ENCODE results near the gene RPS27L. TPM values are rescaled to one million over a fixed set of nuclear protein-coding genes. Genes with fewer than 3 reads are reported as not detected.

RPS27L gene
- total and polyA plus RNA-seq, 2 experiments from 2014 or later = 85.9 to 1,011 TPM

DNA sequence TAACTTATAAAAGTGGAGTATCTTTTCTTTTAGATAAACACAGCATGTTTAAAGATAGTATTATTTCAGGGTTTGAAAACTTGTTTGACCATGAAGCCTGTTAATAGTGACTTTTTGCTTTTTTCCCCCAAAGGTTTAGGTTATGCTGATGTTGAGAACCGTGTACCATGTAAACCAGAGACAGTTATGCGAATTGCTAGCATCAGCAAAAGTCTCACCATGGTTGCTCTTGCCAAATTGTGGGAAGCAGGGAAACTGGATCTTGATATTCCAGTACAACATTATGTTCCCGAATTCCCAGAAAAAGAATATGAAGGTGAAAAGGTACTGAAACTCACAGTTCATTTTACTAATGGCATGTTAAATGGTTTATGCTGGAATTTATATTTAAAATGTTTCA lies 30.6 kb downstream of the RPS27L start:
- Histone ChIP-seq H3K36me3 (ENCODE audit: insufficient read depth) (no peaks in the 10 kb centered on the region; the same call in 1 of the 2 replicates), H3K27me3 (ENCODE audit: insufficient read depth) (no peaks in the 10 kb centered on the region), H3F3A (replicated peaks; ENCODE audit: low read depth) (no peaks in the 10 kb centered on the region), H4K20me1 (replicated peaks; ENCODE audit: insufficient read depth) (0 out of 2 replicates have a peak, but pooled peaks cover 3% of the 10 kb centered on the region), H3K4me1 (ENCODE audit: insufficient read depth) (no peaks in the 10 kb centered on the region), H3K79me2 (replicated peaks; ENCODE audit: insufficient read depth) (0 out of 2 replicates have a peak, but pooled peaks cover 4% of the 10 kb centered on the region), H3K4me3 (no peak overlapping the region), H2AFZ (no peak overlapping the region), H3K9me2 (ENCODE audit: insufficient read depth) (no peaks in the 10 kb centered on the region), H3K4me2 (no peak overlapping the region), H3K27ac (ENCODE audit: low read depth) (no peak overlapping the region)
- Mint-ChIP-seq H3K36me3 (ENCODE audit: low read depth) (no peaks in the 10 kb centered on the region; the same call in 2 of the 3 replicates), H3K9me3 (no peaks in the 10 kb centered on the region), H3K4me1 (peaks cover 5% of the 10 kb centered on the region; the same call in 2 of the 3 replicates), H3K27me3 (ENCODE audit: insufficient read depth, low read depth, poor library complexity) (no peaks in the 10 kb centered on the region), H3K27ac (no peak overlapping the region), H3K4me3 (no peak overlapping the region)
- TF ChIP-seq JUNB (IDR thresholded peaks at IDR 0.05; ENCODE audit: unreplicated experiment) (no peak), EZH2 (IDR thresholded peaks at IDR 0.05; ENCODE audit: low read depth, unreplicated experiment) (no peak), NANOG (IDR thresholded peaks at IDR 0.05; ENCODE audit: borderline replicate concordance) (no peak), EZH2phosphoT487 (IDR thresholded peaks at IDR 0.05; ENCODE audit: unreplicated experiment) (no peak), CREB1 (CRISPR knock-in tag; IDR thresholded peaks at IDR 0.05; ENCODE audit: low read depth) (no peak), STAT1 (IDR thresholded peaks at IDR 0.05; ENCODE audit: unreplicated experiment) (no peak), ZNF331 (CRISPR knock-in tag; IDR thresholded peaks at IDR 0.05; ENCODE audit: low read depth) (no peak), POLR2AphosphoS5 (IDR thresholded peaks at IDR 0.05; ENCODE audit: low read depth) (no peak), ZNF114 (CRISPR knock-in tag; IDR thresholded peaks at IDR 0.05) (no peak)
- TF ChIP-seq, protein P1, sequence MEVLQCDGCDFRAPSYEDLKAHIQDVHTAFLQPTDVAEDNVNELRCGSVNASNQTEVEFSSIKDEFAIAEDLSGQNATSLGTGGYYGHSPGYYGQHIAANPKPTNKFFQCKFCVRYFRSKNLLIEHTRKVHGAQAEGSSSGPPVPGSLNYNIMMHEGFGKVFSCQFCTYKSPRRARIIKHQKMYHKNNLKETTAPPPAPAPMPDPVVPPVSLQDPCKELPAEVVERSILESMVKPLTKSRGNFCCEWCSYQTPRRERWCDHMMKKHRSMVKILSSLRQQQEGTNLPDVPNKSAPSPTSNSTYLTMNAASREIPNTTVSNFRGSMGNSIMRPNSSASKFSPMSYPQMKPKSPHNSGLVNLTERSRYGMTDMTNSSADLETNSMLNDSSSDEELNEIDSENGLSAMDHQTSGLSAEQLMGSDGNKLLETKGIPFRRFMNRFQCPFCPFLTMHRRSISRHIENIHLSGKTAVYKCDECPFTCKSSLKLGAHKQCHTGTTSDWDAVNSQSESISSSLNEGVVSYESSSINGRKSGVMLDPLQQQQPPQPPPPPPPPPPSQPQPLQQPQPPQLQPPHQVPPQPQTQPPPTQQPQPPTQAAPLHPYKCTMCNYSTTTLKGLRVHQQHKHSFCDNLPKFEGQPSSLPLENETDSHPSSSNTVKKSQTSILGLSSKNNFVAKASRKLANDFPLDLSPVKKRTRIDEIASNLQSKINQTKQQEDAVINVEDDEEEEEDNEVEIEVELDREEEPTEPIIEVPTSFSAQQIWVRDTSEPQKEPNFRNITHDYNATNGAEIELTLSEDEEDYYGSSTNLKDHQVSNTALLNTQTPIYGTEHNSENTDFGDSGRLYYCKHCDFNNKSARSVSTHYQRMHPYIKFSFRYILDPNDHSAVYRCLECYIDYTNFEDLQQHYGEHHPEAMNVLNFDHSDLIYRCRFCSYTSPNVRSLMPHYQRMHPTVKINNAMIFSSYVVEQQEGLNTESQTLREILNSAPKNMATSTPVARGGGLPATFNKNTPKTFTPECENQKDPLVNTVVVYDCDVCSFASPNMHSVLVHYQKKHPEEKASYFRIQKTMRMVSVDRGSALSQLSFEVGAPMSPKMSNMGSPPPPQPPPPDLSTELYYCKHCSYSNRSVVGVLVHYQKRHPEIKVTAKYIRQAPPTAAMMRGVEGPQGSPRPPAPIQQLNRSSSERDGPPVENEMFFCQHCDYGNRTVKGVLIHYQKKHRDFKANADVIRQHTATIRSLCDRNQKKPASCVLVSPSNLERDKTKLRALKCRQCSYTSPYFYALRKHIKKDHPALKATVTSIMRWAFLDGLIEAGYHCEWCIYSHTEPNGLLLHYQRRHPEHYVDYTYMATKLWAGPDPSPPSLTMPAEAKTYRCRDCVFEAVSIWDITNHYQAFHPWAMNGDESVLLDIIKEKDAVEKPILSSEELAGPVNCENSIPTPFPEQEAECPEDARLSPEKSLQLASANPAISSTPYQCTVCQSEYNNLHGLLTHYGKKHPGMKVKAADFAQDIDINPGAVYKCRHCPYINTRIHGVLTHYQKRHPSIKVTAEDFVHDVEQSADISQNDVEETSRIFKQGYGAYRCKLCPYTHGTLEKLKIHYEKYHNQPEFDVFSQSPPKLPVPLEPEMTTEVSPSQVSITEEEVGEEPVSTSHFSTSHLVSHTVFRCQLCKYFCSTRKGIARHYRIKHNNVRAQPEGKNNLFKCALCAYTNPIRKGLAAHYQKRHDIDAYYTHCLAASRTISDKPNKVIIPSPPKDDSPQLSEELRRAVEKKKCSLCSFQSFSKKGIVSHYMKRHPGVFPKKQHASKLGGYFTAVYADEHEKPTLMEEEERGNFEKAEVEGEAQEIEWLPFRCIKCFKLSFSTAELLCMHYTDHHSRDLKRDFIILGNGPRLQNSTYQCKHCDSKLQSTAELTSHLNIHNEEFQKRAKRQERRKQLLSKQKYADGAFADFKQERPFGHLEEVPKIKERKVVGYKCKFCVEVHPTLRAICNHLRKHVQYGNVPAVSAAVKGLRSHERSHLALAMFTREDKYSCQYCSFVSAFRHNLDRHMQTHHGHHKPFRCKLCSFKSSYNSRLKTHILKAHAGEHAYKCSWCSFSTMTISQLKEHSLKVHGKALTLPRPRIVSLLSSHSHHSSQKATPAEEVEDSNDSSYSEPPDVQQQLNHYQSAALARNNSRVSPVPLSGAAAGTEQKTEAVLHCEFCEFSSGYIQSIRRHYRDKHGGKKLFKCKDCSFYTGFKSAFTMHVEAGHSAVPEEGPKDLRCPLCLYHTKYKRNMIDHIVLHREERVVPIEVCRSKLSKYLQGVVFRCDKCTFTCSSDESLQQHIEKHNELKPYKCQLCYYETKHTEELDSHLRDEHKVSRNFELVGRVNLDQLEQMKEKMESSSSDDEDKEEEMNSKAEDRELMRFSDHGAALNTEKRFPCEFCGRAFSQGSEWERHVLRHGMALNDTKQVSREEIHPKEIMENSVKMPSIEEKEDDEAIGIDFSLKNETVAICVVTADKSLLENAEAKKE (CRISPR knock-in tag; IDR thresholded peaks at IDR 0.05) = no peak
- TF ChIP-seq, protein P2, sequence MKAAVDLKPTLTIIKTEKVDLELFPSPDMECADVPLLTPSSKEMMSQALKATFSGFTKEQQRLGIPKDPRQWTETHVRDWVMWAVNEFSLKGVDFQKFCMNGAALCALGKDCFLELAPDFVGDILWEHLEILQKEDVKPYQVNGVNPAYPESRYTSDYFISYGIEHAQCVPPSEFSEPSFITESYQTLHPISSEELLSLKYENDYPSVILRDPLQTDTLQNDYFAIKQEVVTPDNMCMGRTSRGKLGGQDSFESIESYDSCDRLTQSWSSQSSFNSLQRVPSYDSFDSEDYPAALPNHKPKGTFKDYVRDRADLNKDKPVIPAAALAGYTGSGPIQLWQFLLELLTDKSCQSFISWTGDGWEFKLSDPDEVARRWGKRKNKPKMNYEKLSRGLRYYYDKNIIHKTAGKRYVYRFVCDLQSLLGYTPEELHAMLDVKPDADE (IDR thresholded peaks at IDR 0.05) = no peak
- TF ChIP-seq, protein P3, sequence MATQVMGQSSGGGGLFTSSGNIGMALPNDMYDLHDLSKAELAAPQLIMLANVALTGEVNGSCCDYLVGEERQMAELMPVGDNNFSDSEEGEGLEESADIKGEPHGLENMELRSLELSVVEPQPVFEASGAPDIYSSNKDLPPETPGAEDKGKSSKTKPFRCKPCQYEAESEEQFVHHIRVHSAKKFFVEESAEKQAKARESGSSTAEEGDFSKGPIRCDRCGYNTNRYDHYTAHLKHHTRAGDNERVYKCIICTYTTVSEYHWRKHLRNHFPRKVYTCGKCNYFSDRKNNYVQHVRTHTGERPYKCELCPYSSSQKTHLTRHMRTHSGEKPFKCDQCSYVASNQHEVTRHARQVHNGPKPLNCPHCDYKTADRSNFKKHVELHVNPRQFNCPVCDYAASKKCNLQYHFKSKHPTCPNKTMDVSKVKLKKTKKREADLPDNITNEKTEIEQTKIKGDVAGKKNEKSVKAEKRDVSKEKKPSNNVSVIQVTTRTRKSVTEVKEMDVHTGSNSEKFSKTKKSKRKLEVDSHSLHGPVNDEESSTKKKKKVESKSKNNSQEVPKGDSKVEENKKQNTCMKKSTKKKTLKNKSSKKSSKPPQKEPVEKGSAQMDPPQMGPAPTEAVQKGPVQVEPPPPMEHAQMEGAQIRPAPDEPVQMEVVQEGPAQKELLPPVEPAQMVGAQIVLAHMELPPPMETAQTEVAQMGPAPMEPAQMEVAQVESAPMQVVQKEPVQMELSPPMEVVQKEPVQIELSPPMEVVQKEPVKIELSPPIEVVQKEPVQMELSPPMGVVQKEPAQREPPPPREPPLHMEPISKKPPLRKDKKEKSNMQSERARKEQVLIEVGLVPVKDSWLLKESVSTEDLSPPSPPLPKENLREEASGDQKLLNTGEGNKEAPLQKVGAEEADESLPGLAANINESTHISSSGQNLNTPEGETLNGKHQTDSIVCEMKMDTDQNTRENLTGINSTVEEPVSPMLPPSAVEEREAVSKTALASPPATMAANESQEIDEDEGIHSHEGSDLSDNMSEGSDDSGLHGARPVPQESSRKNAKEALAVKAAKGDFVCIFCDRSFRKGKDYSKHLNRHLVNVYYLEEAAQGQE (IDR thresholded peaks at IDR 0.05; ENCODE audit: unreplicated experiment) = no peak
- TF ChIP-seq, protein P4, sequence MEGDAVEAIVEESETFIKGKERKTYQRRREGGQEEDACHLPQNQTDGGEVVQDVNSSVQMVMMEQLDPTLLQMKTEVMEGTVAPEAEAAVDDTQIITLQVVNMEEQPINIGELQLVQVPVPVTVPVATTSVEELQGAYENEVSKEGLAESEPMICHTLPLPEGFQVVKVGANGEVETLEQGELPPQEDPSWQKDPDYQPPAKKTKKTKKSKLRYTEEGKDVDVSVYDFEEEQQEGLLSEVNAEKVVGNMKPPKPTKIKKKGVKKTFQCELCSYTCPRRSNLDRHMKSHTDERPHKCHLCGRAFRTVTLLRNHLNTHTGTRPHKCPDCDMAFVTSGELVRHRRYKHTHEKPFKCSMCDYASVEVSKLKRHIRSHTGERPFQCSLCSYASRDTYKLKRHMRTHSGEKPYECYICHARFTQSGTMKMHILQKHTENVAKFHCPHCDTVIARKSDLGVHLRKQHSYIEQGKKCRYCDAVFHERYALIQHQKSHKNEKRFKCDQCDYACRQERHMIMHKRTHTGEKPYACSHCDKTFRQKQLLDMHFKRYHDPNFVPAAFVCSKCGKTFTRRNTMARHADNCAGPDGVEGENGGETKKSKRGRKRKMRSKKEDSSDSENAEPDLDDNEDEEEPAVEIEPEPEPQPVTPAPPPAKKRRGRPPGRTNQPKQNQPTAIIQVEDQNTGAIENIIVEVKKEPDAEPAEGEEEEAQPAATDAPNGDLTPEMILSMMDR (conservative IDR thresholded peaks at IDR 0.05; ENCODE audit: low read depth in 2 of 2) = no peak
- no peak for DNase-seq (ENCODE audit: low spot score)
- no peak for ATAC-seq

Measured in GM23338 (cell line).